ENCODE results near the gene ASCC1. TPM values are rescaled to one million over a fixed set of nuclear protein-coding genes. Genes with fewer than 3 reads are reported as not detected.

Gene ASCC1
- total and polyA plus RNA-seq, 2 donors (not counting 3 experiments of a cell fraction or from before 2014, with no cell fraction given): 16.0 to 24.9 TPM

- H2AFZ ChIP-seq (ENCODE audit: low read depth, low read length): no peak overlapping the region
- no peak for FAIRE-seq
Measured at GRCh38 chr10:72239409-72239808, 23.3 kb upstream of the ASCC1 start.

GRCh38 chr10:72238392-72239175, 22.5 kb upstream of the ASCC1 start:
- Histone ChIP-seq H3K36me3 (ENCODE audit: control insufficient read depth in 2 of 2, extremely low read depth in 1 of 2, insufficient read depth in 2 of 2, low read length in 2 of 2) (peaks cover 0 to 2% of the 10 kb centered on the region in 2 experiments), H2AFZ (ENCODE audit: low read depth, low read length) (no peak overlapping the region), H3K9me1 (replicated peaks; ENCODE audit: control insufficient read depth, extremely low read depth, insufficient read depth, low read length) (no peaks in the 10 kb centered on the region), H3K4me3 (replicated peaks in 1 of 3; ENCODE audit: insufficient read depth in 1 of 3, low read depth in 1 of 3, low read length in 3 of 3) (no peak overlapping the region), H3K27me3 (ENCODE audit: control insufficient read depth in 2 of 2, insufficient read depth in 2 of 2, low read length in 2 of 2) (no peaks in the 10 kb centered on the region), H3K79me2 (ENCODE audit: control insufficient read depth, insufficient read depth, low read length) (no peaks in the 10 kb centered on the region), H3K27ac (ENCODE audit: insufficient read depth, low read depth, low read length) (no peak overlapping the region), H3K9ac (replicated peaks; ENCODE audit: extremely low read depth, insufficient read depth, low read length) (no peak overlapping the region), H4K20me1 (replicated peaks; ENCODE audit: control insufficient read depth, extremely low read depth, insufficient read depth, low read length) (no peaks in the 10 kb centered on the region), H3K4me1 (ENCODE audit: control insufficient read depth, extremely low read depth, insufficient read depth, low read length) (peaks cover 11% of the 10 kb centered on the region), H3K4me2 (ENCODE audit: insufficient read depth, low read length) (no peak overlapping the region), H3K9me3 (replicated peaks; ENCODE audit: control insufficient read depth, insufficient read depth, low read length) (no peaks in the 10 kb centered on the region)
- BruUV-seq (replicated peaks): no TSS peak
- ChIA-PET CTCF (interaction anchor here (0.7 to 3.2 kb wide), 5 partner anchors 9 to 342 kb away, joined by 3 to 11 read pairs (median 4); no protein-coding TSS in a partner anchor), POLR2A (interaction anchor here (0.7 kb wide), 1 partner anchor 10 kb away, joined by 3 read pairs; no protein-coding TSS in a partner anchor)
- intact Hi-C loops (cut with micrococcal nuclease): no loop called here
- dilution Hi-C loops (cut with MboI; ENCODE audit: extremely low pct_ligation_motif_present, low sequenced_read_pairs): no loop called here
- TF ChIP-seq POLR2A (IDR thresholded peaks at IDR 0.05; ENCODE audit: low read depth, low read length): no peak
- FAIRE-seq (no peak), DNase-seq (ENCODE audit: low read depth, low spot score) (no peak)

More at GRCh38 chr10:72239409-72239808, 23.3 kb upstream of the ASCC1 start:
- no peak for TF ChIP-seq POLR2AphosphoS5 (IDR thresholded peaks at IDR 0.05; ENCODE audit: insufficient read depth, low read depth, low read length)
- TF ChIP-seq FOS (IDR thresholded peaks at IDR 0.05; ENCODE audit: borderline replicate concordance, insufficient read depth, low read length): no peak
- TF ChIP-seq EZH2 (IDR thresholded peaks at IDR 0.05; ENCODE audit: borderline replicate concordance, low read depth, low read length, severe bottlenecking): no peak
- TF ChIP-seq POLR2A (IDR thresholded peaks at IDR 0.05; ENCODE audit: low read depth, low read length): no peak
- no peak for TF ChIP-seq MYC (IDR thresholded peaks at IDR 0.05; ENCODE audit: low read depth, low read length)
- no peak for TF ChIP-seq JUN (IDR thresholded peaks at IDR 0.05; ENCODE audit: borderline replicate concordance, insufficient read depth, insufficient read length, low read depth)
- TF ChIP-seq, protein P1, sequence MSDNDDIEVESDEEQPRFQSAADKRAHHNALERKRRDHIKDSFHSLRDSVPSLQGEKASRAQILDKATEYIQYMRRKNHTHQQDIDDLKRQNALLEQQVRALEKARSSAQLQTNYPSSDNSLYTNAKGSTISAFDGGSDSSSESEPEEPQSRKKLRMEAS (IDR thresholded peaks at IDR 0.05; ENCODE audit: insufficient read depth, insufficient read length): no peak
- BruUV-seq (replicated peaks): no TSS peak
- H3K27me3 ChIP-seq (ENCODE audit: control insufficient read depth in 2 of 2, insufficient read depth in 2 of 2, low read length in 2 of 2): no peaks in the 10 kb centered on the region
- H3K9ac ChIP-seq (replicated peaks; ENCODE audit: extremely low read depth, insufficient read depth, low read length): no peak overlapping the region
- H3K36me3 ChIP-seq (ENCODE audit: control insufficient read depth in 2 of 2, extremely low read depth in 1 of 2, insufficient read depth in 2 of 2, low read length in 2 of 2): peaks cover 0 to 2% of the 10 kb centered on the region in 2 experiments
- intact Hi-C loops (cut with micrococcal nuclease) (no loop called here), dilution Hi-C loops (cut with MboI; ENCODE audit: extremely low pct_ligation_motif_present, low sequenced_read_pairs) (no loop called here)
- H3K27ac ChIP-seq (ENCODE audit: insufficient read depth, low read depth, low read length): no peak overlapping the region
- no peaks in the 10 kb centered on the region for H4K20me1 ChIP-seq (replicated peaks; ENCODE audit: control insufficient read depth, extremely low read depth, insufficient read depth, low read length)
- H3K9me1 ChIP-seq (replicated peaks; ENCODE audit: control insufficient read depth, extremely low read depth, insufficient read depth, low read length): no peaks in the 10 kb centered on the region
- ChIA-PET POLR2A (no interaction called here), CTCF (no interaction called here)
- DNase-seq (ENCODE audit: low read depth, low spot score): no peak
- H3K4me2 ChIP-seq (ENCODE audit: insufficient read depth, low read length): no peak overlapping the region
- no peaks in the 10 kb centered on the region for H3K79me2 ChIP-seq (ENCODE audit: control insufficient read depth, insufficient read depth, low read length)
- H3K4me3 ChIP-seq (replicated peaks in 1 of 3; ENCODE audit: insufficient read depth in 1 of 3, low read depth in 1 of 3, low read length in 3 of 3): no peak overlapping the region
- H3K4me1 ChIP-seq (ENCODE audit: control insufficient read depth, extremely low read depth, insufficient read depth, low read length): peaks cover 19% of the 10 kb centered on the region
- no peaks in the 10 kb centered on the region for H3K9me3 ChIP-seq (replicated peaks; ENCODE audit: control insufficient read depth, insufficient read depth, low read length)
